GM21447 (cell line): ENCODE measurements around the gene DCAF8.
A peak's percentile ranks its signal among the peaks of the same experiment; 100 is the strongest.
"Not testable (repeated sequence)": the region's sequence is repeated elsewhere in the genome, so short reads cannot be mapped to it uniquely, and the experiment has no call there.

Experiments used
- ATAC-seq: cut with Tn5 transposase; IDR thresholded peaks from one replicate; pipeline ENCODE4 v1.9.1; 2021; ENCODE audit not compliant: unreplicated experiment

Gene DCAF8

GRCh38 chr1:160261893-160262794 lies at the start of gene DCAF8:
TSS of gene DCAF8 (minus strand) at chr1:160262549. CDS start at chr1:160244008, 18,541 bp downstream.
- peak; percentile 74 for ATAC-seq

- no peak for ATAC-seq
These were observed 47.2 kb upstream of the DCAF8 start for GRCh38 chr1:160309571-160309970.

GRCh38 chr1:160309185-160309557 lies 46.8 kb upstream of the DCAF8 start:
- ATAC-seq, result no peak

- ATAC-seq, result no peak
These were observed 46.3 kb upstream of the DCAF8 start for GRCh38 chr1:160308451-160309184.

- no peak for ATAC-seq
These were observed 44.9 kb upstream of the DCAF8 start for GRCh38 chr1:160307118-160307791.

- no peak for ATAC-seq
These were observed 37.8 kb upstream of the DCAF8 start for GRCh38 chr1:160300173-160300572.

- ATAC-seq, result no peak
These were observed 33.7 kb upstream of the DCAF8 start for GRCh38 chr1:160296036-160296435.

- no peak for ATAC-seq
These were observed 30.9 kb upstream of the DCAF8 start for GRCh38 chr1:160293020-160293968.

- ATAC-seq, result peak; percentile 65
These were observed 29.2 kb upstream of the DCAF8 start for GRCh38 chr1:160291248-160292220.

GRCh38 chr1:160287769-160288168 lies 25.4 kb upstream of the DCAF8 start:
- ATAC-seq, result not testable (repeated sequence)

- ATAC-seq, result no peak
These were observed 23.2 kb upstream of the DCAF8 start for GRCh38 chr1:160285506-160285905.

- ATAC-seq, result peak; percentile 97
These were observed 22.5 kb upstream of the DCAF8 start, which contains the start of gene PEX19 for GRCh38 chr1:160284782-160285344. TSS of gene PEX19 (minus strand) at chr1:160285133. CDS start at chr1:160285124, 9 bp downstream.

GRCh38 chr1:160284220-160284781 lies 22.0 kb upstream of the DCAF8 start:
- peak; percentile 26 for ATAC-seq

GRCh38 chr1:160282807-160283206 lies 20.5 kb upstream of the DCAF8 start:
- no peak for ATAC-seq

GRCh38 chr1:160277987-160278386 lies 15.6 kb upstream of the DCAF8 start:
- no peak for ATAC-seq

- ATAC-seq, result no peak
These were observed 15.0 kb upstream of the DCAF8 start for GRCh38 chr1:160277330-160277729.

- ATAC-seq, result no peak
These were observed 8.7 kb upstream of the DCAF8 start for GRCh38 chr1:160271025-160271424.

- ATAC-seq, result no peak
These were observed 5.1 kb upstream of the DCAF8 start for GRCh38 chr1:160267284-160267991.
